CD4-positive, alpha-beta T cell treated with Interleukin-6 for 4 hours (primary cell): ENCODE data around the gene C1orf167.

ENCODE experiments used
- DNase-seq: peaks from one replicate; pipeline ENCODE4 v3.0.0-alpha.2; 2020; ENCODE audit warnings: mixed read lengths

Gene C1orf167

DNA sequence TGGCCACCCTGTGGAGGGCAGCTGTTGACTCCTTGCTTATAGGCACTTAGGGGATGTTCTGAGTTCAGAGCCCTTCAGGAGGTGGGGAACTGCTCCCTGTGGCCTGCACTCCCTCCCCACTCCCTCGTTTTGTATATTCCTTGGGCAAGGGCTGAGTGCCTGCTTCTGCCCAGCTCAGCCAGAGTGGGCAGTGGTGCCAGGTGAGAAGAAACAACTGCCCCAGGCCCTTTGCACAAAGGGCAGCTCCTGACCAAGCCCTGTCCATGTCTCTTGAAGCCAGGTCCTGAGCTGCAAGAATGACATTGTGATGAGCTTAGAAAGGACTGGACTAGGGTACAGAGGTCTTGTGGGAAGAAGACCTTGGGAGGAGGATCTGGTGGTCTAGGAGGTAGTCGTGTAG, 23.9 kb upstream of the C1orf167 start:
- DNase-seq: no peak

DNA sequence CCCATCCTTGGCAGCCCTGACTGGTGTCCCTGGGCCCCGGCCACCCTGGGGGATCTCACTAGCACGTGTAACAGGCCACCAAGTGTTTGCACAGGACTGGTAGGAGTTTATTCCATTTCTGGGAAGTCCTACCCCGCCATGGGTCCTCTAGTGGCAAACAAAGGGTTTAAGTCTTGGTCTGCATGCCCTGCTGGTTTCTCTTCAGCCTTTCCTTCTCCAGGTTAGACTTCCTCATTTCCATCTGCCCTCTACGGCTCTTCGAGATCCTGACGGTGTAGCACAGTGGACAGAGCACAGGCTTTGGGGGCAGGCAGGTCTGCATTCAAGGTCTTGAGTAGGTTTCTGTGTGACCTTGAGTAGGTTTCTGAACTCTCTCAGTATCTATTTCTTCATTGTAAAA, 23.2 kb upstream of the C1orf167 start:
- DNase-seq: no peak

DNA sequence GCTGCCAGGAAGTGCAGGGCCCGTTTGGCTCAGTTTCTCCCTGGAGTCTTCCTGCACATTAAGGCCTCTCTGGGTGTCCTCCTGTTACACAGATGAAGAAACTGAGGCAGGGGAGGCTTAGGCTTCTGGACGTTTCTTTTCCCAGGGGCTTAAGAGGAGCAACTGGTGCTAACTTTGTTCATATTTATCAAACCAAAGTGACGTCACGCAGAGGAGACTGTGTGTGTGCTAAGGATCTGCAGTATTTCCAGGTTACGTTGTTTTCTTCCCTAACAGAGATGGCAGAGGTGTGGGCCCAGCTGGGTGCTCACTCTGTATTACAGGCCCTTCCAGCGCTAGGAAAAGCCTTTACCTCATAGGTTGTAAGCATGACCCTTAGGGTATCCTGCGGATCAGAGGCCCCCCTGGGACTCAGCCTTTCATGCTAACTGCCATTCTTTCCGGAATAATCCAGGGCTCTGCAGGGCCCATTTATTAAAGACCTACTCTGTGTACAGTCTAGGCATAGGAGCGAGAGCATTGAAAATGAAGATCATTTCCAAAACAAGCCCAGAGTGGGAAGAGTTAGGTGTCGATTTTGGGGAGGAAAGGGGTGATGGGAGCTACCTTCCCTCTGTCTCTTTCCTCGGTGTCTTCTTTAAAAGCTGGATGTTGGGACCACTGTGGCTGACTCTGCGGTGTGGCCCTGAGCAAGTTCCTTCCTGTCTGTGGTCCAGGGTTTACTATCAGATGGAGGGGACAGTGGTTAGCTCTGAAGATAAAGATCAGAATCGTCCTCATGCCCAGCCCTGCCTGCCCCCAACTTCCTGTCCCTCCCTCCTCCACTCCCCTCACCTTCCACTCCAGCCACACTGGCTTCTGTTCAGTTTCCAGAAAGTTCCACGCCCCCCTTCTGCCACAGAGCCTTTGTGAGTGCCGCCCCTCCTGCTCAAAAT, 21.5 kb upstream of the C1orf167 start:
- DNase-seq: peak; percentile 23

DNA sequence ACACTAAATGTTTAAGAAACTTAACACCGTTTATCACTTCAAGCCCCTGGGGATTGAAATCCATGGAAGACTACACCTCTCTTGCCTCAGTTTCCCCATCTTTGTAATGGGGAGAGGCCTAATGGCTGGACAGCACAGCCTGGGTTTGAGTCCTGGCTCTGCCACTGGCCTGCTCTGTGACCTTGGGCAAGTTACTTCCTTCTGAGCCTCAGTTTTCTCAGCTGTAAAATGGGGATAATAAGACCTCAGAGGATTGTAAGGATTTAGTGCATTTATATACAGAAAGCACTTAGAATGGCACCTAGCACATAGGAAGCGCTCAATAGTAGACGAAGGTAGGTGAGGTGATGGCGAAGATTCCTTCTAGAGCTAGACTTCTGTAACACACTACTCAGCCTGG, 20.5 kb upstream of the C1orf167 start:
- DNase-seq: no peak

DNA sequence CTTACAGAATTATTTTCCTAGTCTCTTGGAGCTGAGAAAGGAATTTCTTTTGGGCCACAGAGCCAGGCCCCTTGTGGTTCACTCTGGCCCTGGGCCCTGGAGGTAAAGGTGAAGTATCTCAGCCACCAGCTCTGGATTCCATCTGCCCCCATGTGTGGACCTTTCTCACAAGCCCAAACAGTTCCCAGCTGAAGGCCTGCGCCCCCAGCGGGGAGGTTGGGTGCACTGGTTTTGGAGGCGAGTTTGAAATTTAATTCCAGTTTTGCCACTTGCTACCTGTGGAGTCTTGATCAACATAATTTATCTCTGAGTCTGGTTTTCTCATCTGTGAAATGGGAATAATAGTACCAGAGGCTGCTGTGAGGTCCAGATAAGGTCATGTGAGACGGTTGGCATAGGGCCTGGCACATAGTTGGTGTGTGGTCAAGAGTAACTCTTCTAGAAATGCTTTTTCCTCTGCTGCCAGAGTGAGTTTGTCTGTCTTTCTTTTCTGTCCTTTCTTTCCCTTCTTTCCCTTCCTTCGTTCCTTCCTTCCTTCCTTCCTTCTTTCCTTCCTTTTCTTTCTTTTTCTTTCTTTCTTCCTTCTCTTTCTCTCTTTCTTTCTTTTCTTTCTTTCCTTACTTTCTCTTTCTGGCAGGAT, 20.0 kb upstream of the C1orf167 start:
- no peak for DNase-seq

DNA sequence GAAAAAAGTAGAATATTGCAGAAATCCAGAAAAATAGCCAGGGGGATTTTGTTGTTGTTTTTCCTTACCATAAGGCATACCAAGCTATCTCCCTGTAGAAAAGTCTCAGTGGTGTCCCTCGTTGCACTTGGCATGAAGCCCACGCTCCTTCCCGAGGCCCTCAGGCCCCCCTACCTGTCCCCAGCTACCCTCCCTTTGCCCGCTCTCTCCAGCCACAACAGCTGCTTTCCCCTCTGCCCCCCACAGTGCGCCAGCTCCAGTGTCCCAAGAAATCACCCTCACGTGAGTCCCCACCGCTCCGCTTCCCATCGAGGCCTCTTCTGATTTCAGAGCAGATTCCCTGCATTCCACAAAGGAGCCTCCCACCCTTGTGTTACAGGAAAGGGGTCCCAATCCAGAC, 17.7 kb upstream of the C1orf167 start:
- no peak for DNase-seq

DNA sequence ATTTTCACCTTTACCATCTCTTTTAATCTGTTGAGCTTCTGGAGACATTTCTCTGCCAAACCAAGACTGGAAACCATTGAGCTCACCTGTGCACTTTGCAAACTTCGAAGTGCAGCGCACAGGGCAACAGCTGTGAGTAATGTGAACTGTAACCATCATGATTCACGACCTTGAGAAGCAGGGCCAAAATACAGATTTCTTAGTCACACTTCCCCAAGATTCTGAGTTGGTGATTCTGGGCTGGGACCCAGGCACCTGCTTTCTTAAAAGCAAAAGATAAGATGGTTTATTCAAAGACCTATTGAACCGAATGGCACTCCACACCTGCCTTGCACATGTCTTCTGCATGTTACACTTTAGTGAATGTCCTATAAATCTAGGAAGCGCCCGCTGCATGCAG, 15.9 kb upstream of the C1orf167 start:
- no peak for DNase-seq

DNA sequence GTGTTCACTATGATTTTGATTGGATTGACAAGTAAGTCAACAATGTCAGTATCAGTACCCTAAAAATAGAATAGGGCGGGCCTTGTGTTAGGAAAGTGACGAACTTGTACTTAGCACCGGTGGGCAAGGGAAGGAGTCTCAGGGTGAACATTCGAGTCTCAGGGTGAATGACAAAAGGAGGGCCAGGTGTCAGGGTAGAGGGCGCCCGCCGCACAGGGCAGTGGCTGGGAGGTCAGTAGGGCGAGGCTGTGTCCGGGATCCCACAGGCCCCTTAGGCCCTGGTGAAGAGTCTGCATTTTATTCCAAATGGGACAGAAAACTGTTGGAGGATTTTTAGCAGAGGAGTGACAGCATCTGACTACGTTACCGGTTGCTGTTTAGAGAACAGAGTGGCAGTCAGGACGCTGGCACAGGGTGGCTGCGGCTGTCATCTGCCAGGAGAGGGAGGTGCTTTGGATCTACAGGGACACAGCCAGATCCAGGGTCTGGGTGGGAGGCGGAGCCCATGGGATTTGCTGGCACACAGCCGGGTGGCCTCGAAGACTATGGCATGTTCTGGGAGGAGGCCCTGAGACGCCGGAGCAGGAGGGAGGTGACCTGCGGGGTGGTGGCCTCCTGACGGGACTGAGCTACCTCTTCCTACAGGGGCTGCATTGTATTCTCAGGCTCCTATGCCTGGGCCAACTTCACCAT, 15.1 kb upstream of the C1orf167 start:
- no peak for DNase-seq

DNA sequence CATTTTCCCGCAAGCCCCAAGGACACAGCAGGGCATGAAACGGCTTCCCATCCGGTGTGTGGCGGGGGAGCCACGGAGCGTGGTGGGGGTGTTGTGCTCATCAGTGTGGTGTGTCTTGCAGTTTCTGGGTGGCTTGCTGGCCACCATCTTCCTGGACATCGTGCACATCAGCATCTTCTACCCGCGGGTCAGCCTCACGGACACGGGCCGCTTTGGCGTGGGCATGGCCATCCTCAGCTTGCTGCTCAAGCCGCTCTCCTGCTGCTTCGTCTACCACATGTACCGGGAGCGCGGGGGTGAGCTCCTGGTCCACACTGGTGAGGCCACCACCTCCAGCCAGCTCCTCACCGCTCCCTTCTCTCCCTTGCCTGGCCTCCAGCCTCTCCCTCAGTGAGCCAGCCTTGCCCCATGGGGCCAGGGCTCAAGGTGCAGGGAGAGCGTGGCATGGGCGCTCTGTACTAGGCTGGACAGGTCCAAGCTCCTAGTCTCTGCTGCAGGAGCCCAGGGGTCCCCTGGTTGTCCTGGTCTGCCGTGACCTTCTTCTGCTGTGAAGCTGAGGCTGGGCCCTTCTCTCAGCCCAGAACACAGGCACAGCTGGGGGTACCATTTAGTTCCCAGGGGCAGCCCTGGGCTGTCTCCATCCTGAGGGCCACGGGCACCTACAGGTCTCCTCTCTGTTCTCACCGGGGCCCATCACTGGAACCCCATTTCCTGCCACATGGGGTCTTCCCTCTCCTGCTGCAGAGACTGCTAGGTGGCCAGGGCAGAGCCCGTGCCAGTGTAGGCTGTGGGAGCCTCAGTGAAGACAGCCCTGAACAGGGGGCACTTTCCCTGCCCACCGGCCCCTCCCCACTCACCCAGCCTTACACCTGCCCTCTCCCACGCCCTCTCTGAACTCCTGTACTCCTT, 13.4 kb upstream of the C1orf167 start:
- DNase-seq: no peak

DNA sequence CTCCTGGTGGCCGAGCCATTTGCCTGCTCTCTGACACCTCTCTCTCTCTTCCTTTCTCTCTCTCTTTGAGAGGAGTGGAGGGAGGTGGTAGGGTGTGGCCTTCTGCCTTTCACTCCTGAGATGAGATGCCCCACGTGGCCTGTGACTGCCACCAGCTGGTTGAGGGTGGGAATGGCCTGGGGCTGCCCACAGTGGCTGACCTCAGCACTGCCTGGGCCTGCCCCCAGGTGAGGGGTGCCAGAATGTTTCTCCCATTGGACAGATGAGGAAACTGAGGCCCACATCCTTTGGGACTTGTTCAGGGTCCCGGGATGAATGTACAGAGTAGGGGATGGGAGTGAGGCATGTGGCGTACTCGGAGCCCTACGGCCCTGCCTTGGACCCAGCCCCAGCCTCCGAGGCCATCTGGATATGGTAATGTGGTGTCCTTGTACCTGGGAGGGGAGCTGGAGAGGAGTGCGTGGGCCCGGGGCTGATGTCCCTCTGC, 12.7 kb upstream of the C1orf167 start:
- peak; percentile 76 for DNase-seq

DNA sequence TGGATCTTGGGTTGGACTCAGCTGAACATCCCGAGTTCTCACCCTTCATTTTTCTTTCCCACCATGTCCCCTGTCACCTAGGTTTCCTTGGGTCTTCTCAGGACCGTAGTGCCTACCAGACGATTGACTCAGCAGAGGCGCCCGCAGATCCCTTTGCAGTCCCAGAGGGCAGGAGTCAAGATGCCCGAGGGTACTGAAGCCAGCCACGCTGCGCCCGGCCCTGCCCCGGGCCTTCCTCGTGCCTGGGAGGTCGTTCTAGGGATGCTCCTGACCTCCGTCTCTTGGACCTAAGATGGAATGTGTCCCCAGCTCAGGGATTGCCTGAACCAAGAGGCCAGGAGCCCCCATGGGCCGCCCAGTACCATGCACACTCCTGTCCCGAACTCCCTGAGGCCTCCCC, 12.0 kb upstream of the C1orf167 start:
- DNase-seq: no peak

DNA sequence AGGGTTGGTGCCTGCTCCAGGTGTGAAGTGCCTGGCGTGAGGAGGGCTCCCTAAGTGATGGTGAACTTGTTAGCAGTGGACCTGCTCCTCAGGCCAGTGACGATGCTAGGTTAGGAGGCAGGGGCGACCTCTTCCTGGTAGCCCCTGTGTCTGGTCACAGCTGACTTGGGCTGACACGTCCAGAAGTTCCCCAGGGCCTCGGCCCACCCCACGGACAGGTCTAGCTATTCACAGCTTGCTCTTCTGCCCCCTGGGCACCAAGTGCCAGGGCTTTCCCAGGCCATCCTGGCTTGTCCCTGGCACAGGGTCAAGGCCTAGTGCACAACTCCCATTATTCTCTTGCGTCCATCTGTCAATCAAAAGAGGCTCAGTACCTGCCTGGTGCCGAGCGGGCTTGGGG, 10.9 kb upstream of the C1orf167 start:
- no peak for DNase-seq

DNA sequence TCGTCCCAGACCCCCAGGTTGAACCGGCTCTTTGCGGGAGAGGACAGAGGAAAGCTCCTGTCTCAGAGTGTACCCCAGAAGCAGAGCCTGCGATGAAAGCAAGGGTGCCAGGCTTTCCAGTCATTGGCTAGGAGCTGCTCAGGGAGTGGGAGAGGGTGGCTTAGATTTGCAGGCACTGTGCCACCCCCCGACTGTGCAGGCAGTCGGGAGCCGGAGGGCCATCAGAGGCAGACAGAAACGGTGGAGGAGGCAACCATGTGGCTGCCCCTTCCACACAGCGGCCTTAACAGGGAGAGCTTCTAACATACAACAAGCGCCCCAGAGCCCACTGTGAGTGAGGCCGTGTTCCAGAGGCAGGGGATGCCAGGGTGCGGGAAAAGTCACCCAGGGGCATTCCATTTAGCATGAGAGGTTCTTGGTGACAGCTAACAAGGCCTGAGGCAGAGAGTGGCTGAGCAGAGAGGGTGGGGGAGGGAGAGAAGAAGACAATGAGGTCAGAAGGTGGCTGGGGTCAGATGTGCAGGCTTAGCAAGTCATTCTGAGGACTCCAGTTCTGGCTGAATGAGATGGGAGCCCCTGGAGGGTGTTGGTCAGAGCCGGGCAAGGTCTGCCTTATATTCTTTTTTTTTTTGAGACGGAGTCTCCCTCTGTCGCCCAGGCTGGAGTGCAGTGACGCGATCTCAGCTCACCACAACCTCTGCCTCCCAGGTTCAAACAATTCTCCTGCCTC, 9.5 kb upstream of the C1orf167 start:
- no peak for DNase-seq

DNA sequence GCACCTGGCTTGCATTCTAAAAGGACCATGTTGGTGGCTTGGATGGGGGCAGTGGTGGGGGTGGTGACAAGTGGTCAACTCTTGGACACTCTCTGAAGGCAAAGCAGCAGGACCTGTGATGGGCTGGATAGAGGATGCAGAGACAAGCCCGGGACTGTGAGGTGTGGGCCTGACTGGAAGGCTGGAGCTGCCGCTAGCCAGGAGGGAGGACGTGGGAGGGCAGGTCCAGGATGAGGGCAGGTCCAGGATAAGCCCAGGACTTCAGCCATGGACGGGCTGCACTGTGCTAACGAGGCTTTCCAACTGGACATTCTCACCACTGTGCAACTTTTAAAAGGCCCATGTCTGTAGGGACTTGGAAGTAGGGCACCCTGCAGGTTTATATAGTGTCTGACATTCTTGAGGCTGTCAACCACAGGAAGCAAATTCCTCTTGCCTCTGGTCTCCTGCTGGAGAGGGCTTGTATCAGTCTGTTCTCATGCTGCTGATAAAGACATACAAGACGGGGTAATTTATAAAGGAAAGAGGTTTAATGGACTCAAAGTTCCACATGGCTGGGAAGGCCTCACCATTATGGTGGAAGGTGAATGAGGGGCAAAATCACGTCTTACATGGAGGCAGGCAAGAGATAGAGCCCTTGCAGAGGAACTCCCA, 8.3 kb upstream of the C1orf167 start:
- no peak for DNase-seq

DNA sequence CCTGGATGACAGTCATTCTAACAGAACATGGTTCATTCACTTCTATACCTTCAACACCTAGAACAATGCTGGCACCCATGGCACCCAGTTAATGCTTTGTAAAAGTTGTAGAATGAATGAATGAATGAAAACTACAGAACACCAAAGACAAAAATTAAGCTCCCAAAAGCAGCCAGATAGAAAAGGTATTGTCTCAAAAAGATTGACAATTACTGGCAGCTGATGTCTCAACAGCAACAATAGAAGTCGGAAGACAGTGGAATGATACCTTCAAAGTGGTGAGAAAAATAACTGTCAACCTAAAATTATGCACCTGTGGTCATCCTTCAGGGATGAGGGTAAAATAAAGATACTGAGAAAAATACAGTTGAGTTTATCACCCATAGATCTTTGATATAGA, 4.9 kb upstream of the C1orf167 start:
- DNase-seq: no peak

DNA sequence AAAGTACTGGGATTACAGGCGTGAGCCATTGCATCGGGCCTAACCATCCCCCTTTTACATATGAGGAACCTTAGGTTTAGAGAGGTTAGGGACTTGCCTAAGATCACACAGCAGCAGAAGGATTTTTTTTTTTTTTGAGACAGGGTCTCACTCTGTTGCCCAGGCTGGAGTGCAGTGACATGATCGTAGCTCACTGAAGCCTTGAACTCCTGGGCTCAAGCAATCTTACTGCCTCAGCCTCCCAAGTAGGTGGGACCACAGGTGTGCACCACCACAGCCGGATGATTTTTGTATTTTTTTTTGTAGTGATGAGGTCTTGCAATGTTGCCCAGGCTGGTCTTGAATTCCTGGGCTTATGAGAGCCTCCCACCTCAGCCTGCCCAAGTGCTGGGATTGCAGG, 2.2 kb upstream of the C1orf167 start:
- DNase-seq: no peak

DNA sequence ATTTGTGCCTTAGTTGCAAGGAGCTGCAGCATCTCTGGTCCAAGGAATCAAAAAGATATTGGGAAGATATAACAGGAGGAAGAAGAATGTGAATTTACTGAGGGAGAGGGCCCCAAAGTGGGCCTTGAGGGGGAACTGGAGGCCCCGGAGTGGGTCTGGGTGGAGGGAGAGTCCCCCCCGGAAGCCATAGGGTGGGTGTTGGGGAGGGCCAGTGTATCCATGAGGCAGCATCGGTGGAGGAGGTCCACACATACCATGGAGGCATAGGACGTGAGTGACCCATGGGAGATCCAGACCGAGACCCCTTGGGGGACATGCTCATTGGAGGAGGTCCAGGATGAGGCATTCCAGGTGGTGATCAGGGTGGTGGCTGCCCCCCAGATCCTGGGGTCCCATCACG, 708 bp upstream of the C1orf167 start:
- no peak for DNase-seq

DNA sequence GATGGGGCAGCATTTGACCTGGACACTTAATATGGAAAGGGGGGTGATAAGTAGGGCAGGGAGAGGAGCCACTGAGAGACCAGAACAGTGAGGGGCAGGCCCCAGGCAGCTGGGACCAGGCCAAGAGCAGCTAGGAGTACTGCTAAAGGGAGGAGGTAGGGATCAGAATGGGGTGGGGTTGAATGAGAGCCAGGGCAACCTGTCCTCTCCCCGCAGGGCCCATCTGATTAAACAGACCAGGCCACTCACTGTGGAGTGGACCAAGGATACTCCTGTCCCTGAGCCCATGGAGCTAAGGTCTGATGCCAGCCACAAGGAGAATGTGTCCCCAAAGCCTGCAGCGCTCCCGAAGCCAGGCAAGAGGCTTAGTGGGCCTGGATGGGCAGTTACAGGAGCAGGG, 2.1 kb downstream of the C1orf167 start:
- no peak for DNase-seq

DNA sequence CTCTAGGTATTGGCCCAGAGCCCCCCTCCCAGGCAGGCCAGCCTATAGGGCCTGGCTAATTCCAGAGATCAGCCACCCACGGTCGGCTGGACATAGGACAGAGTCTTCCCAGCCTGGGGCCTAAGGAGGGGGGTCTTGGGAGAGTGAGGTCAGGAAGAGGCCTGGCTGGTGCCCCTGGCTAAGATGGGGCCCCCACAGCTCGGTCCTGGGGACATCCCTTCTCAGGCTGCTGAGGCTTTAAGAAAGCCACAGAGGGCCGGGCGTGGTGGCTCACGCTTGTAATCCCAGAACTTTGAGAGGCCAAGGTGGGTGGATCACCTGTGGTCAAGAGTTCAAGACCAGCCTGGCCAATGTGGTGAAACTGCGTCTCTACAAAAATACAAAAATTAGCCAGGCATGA, 2.5 kb downstream of the C1orf167 start:
- DNase-seq: no peak

DNA sequence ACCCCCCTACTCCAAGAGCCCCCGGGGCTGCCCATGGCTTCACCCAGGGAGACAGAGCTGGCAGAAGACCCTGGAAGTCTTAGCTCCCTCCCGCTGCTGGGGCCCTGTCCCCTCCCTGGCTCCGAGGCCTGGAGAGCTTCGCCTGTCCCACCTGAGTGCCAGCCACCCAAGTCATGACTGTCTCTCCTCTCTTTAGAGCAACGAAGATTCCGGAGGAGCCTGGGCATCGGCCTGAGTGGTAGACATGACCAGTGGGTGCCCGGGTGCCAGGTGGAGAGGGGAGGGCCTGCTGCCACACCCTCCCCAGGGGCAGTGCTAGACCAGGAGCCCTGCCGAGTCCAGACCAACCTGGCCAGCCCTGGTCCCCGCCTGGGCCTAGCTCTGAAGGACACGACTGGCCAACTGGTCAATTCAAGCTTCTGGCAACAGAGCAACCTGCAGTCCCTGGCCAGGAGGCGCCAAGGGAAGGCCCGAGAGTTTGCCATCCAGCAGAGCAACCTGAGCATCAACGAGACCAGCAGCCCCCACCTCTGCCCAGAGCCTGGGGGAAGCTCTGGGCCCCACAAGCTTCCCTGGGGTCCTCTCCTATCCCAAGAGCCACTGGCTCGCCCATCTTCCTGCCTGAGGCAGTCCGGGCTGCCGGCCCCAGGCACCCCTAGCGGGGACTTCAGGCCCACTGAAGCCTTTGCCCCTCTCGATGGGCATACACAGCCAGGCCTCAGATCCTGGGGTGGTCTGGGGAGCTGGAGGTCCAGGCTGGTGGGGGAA, 3.9 kb downstream of the C1orf167 start:
- no peak for DNase-seq

DNA sequence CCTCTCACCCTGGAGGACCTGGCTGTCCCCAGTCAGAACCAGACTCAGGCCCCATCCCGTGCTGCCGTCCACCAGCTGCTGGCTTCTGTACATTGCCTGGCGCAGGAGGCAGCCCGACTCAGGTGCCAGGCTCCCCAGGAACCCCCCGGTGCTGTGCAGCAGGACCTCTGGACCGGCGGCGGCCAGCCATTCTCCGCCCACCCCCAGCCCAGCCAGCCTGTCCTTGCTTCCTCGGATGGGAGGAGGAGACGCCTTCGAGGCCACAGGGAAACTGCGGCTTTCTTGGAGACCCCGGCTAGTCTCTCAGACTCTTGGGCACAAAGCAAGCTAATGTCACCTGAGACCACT, 4.4 kb downstream of the C1orf167 start:
- DNase-seq: no peak
